ENCODE results near the gene EPRS1. TPM values are rescaled to one million over a fixed set of nuclear protein-coding genes. Genes with fewer than 3 reads are reported as not detected.
A peak's percentile ranks its signal among the peaks of the same experiment; 100 is the strongest.

The EPRS1 gene
- total and polyA plus RNA-seq, 2 of the 4 experiments (the other 2 are of a cell fraction): 48.0 to 159 TPM

DNA sequence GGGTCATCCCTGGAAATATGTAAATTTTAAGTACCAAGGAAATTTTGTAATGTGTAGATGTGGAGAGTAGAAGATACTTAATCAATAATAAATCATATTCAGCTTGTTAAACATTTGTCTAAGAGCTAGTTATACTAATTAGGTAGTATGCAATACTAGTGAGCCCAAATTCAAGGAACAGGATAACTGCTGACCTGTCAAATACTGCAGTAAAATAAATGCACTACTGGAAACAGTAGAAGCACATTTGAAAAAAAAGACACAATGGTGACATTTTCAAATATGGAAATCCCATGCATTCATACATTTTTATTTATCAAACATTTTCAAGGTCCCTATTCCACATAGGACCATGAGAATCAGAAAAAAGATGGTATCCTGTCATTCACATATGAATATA, 27.2 kb downstream of the EPRS1 start:
- Histone ChIP-seq H2AK5ac (ENCODE audit: low read depth, low read length) (no peak overlapping the region), H3K79me1 (ENCODE audit: low read depth in 1 of 2, low read length in 2 of 2) (peaks cover 11 to 23% of the 10 kb centered on the region in 2 experiments; a peak in 2 of 4 replicates), H3K4me2 (ENCODE audit: low read depth, low read length) (no peak overlapping the region), H3K9me1 (ENCODE audit: insufficient read depth, low read length) (no peaks in the 10 kb centered on the region), H2BK120ac (ENCODE audit: low read depth, low read length) (no peak overlapping the region), H2AFZ (replicated peaks; ENCODE audit: low read length, poor library complexity) (no peak overlapping the region), H3K9me3 (ENCODE audit: control insufficient read depth, insufficient read depth, low read length) (no peaks in the 10 kb centered on the region), H3K27me3 (ENCODE audit: control insufficient read depth, insufficient read depth, low read length) (no peaks in the 10 kb centered on the region), H4K5ac (ENCODE audit: low read depth, low read length) (no peak overlapping the region), H3K4ac (ENCODE audit: low read depth, low read length) (no peak overlapping the region), H3K4me1 (ENCODE audit: control insufficient read depth, insufficient read depth, low read length) (no peaks in the 10 kb centered on the region), H2BK15ac (ENCODE audit: low read depth, low read length) (no peak overlapping the region), H3K56ac (ENCODE audit: extremely low read depth, insufficient read depth, low read length) (no peak overlapping the region; the same call in 1 of the 2 replicates), H4K8ac (ENCODE audit: low read depth in 2 of 2, low read length in 2 of 2) (no peak overlapping the region), H4K91ac (ENCODE audit: insufficient read depth, low read depth, low read length) (no peak overlapping the region), H3K18ac (ENCODE audit: low read depth, low read length) (no peak overlapping the region), H3K23ac (ENCODE audit: low read depth, low read length) (no peak overlapping the region), H2BK20ac (ENCODE audit: low read depth, low read length) (no peak overlapping the region), H2BK5ac (ENCODE audit: low read depth, low read length, poor library complexity, severe bottlenecking) (no peak overlapping the region), H3K14ac (replicated peaks; ENCODE audit: low read depth, low read length) (no peak overlapping the region), H3K4me3 (ENCODE audit: insufficient read depth, low read depth, low read length) (no peak overlapping the region), H3K27ac (ENCODE audit: insufficient read depth, low read length) (no peak overlapping the region), H3K36me3 (ENCODE audit: control insufficient read depth, insufficient read depth, low read length) (peaks cover 29% of the 10 kb centered on the region), H2AK9ac (replicated peaks; ENCODE audit: low read depth, low read length, poor library complexity) (no peak overlapping the region), H4K20me1 (ENCODE audit: insufficient read depth, low read length) (no peaks in the 10 kb centered on the region; the same call in 1 of the 2 replicates), H3K9ac (ENCODE audit: low read depth, low read length) (no peak overlapping the region)
- intact Hi-C loops (cut with micrococcal nuclease) (no loop called here), dilution Hi-C loops (cut with HindIII; ENCODE audit: low sequenced_read_pairs, unreplicated experiment) (no loop called here), in situ Hi-C loops (cut with MboI; ENCODE audit: low sequenced_read_pairs) (no loop called here)
- POLR2A ChIA-PET (ENCODE audit: unreplicated experiment): interaction anchor here (0.5 kb wide), 1 partner anchor 29 kb away, joined by 3 read pairs; no protein-coding TSS in a partner anchor
- CTCF ChIA-PET: no interaction called here
- BruUV-seq (replicated peaks): no TSS peak
- ATAC-seq (ENCODE audit: low read depth) (no peak), DNase-seq (no peak)
- no peak for TF ChIP-seq SMC3 (IDR thresholded peaks at IDR 0.05; ENCODE audit: low read depth, low read length)
- no peak for TF ChIP-seq FOS (IDR thresholded peaks at IDR 0.05; ENCODE audit: low read depth, low read length)
- no peak for TF ChIP-seq POLR2A (IDR thresholded peaks at IDR 0.05; ENCODE audit: low read depth, low read length)
- no peak for TF ChIP-seq MXI1 (IDR thresholded peaks at IDR 0.05; ENCODE audit: borderline replicate concordance, low read depth, low read length)
- TF ChIP-seq NFE2L2 (IDR thresholded peaks at IDR 0.05; ENCODE audit: low read depth, low read length): no peak
- peak; percentile 75 for TF ChIP-seq MAFK (IDR thresholded peaks at IDR 0.05; ENCODE audit: low read depth, low read length)
- TF ChIP-seq, protein P1, sequence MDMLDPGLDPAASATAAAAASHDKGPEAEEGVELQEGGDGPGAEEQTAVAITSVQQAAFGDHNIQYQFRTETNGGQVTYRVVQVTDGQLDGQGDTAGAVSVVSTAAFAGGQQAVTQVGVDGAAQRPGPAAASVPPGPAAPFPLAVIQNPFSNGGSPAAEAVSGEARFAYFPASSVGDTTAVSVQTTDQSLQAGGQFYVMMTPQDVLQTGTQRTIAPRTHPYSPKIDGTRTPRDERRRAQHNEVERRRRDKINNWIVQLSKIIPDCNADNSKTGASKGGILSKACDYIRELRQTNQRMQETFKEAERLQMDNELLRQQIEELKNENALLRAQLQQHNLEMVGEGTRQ (IDR thresholded peaks at IDR 0.05; ENCODE audit: low read depth, low read length): no peak
- TF ChIP-seq, protein P2, sequence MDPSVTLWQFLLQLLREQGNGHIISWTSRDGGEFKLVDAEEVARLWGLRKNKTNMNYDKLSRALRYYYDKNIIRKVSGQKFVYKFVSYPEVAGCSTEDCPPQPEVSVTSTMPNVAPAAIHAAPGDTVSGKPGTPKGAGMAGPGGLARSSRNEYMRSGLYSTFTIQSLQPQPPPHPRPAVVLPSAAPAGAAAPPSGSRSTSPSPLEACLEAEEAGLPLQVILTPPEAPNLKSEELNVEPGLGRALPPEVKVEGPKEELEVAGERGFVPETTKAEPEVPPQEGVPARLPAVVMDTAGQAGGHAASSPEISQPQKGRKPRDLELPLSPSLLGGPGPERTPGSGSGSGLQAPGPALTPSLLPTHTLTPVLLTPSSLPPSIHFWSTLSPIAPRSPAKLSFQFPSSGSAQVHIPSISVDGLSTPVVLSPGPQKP (IDR thresholded peaks at IDR 0.05; ENCODE audit: borderline replicate concordance, low read depth, low read length): no peak
